ENCODE results near the gene PCDH19. TPM values are rescaled to one million over a fixed set of nuclear protein-coding genes. Genes with fewer than 3 reads are reported as not detected.

The PCDH19 gene
- total RNA-seq, 2 experiments from 2014 or later, result not detected

- no peaks in the 10 kb centered on the region for H3K36me3 Mint-ChIP-seq (ENCODE audit: low read depth)
- peaks cover 2% of the 10 kb centered on the region for H3K27me3 Mint-ChIP-seq
- ChIA-PET CTCF (no interaction called here), POLR2A (no interaction called here)
- H3K4me3 Mint-ChIP-seq, result no peak overlapping the region
- no peaks in the 10 kb centered on the region for H3K4me1 Mint-ChIP-seq (ENCODE audit: low read depth)
- DNase-seq (no peak), ATAC-seq (no peak)
- H3K9me3 Mint-ChIP-seq, result no peaks in the 10 kb centered on the region
- intact Hi-C loops (cut with micrococcal nuclease), result no loop called here
- no peak for TF ChIP-seq CTCF (IDR thresholded peaks at IDR 0.05)
- H3K27ac Mint-ChIP-seq, result no peak overlapping the region
These were observed 29.9 kb upstream of the PCDH19 start for GRCh38 chrX:100440006-100440405.

GRCh38 chrX:100435726-100436125, 25.7 kb upstream of the PCDH19 start:
- no peak overlapping the region for H3K4me3 Mint-ChIP-seq
- H3K9me3 Mint-ChIP-seq, result no peaks in the 10 kb centered on the region
- POLR2A ChIA-PET, result no interaction called here
- H3K27me3 Mint-ChIP-seq, result no peaks in the 10 kb centered on the region
- H3K36me3 Mint-ChIP-seq (ENCODE audit: low read depth), result no peaks in the 10 kb centered on the region
- CTCF ChIA-PET, result no interaction called here
- no peak overlapping the region for H3K27ac Mint-ChIP-seq
- no peaks in the 10 kb centered on the region for H3K4me1 Mint-ChIP-seq (ENCODE audit: low read depth)
- TF ChIP-seq CTCF (IDR thresholded peaks at IDR 0.05), result no peak
- ATAC-seq (no peak), DNase-seq (no peak)
- intact Hi-C loops (cut with micrococcal nuclease), result no loop called here

GRCh38 chrX:100424012-100424411, 13.9 kb upstream of the PCDH19 start:
- no peak overlapping the region for H3K4me3 Mint-ChIP-seq
- H3K27me3 Mint-ChIP-seq, result no peaks in the 10 kb centered on the region
- no peaks in the 10 kb centered on the region for H3K9me3 Mint-ChIP-seq
- no peak overlapping the region for H3K27ac Mint-ChIP-seq
- POLR2A ChIA-PET, result no interaction called here
- intact Hi-C loops (cut with micrococcal nuclease), result no loop called here
- ATAC-seq (no peak), DNase-seq (no peak)
- H3K4me1 Mint-ChIP-seq (ENCODE audit: low read depth), result no peaks in the 10 kb centered on the region
- CTCF ChIA-PET, result no interaction called here
- TF ChIP-seq CTCF (IDR thresholded peaks at IDR 0.05), result no peak
- H3K36me3 Mint-ChIP-seq (ENCODE audit: low read depth), result no peaks in the 10 kb centered on the region

- no peaks in the 10 kb centered on the region for H3K36me3 Mint-ChIP-seq (ENCODE audit: low read depth)
- no peak overlapping the region for H3K4me3 Mint-ChIP-seq
- peaks cover 3% of the 10 kb centered on the region for H3K27me3 Mint-ChIP-seq
- TF ChIP-seq CTCF (IDR thresholded peaks at IDR 0.05), result no peak
- POLR2A ChIA-PET, result no interaction called here
- intact Hi-C loops (cut with micrococcal nuclease), result no loop called here
- no peak for ATAC-seq
- CTCF ChIA-PET, result no interaction called here
- DNase-seq, result no peak
- H3K9me3 Mint-ChIP-seq, result no peaks in the 10 kb centered on the region
- no peaks in the 10 kb centered on the region for H3K4me1 Mint-ChIP-seq (ENCODE audit: low read depth)
- no peak overlapping the region for H3K27ac Mint-ChIP-seq
These were observed 8.5 kb upstream of the PCDH19 start for GRCh38 chrX:100418556-100418955.

GRCh38 chrX:100417681-100418080, 7.6 kb upstream of the PCDH19 start:
- no peaks in the 10 kb centered on the region for H3K4me1 Mint-ChIP-seq (ENCODE audit: low read depth)
- no peak overlapping the region for H3K4me3 Mint-ChIP-seq
- ATAC-seq (no peak), DNase-seq (no peak)
- H3K9me3 Mint-ChIP-seq, result no peaks in the 10 kb centered on the region
- CTCF ChIA-PET, result no interaction called here
- H3K27ac Mint-ChIP-seq, result no peak overlapping the region
- H3K27me3 Mint-ChIP-seq, result peaks cover 9% of the 10 kb centered on the region
- intact Hi-C loops (cut with micrococcal nuclease), result no loop called here
- no peaks in the 10 kb centered on the region for H3K36me3 Mint-ChIP-seq (ENCODE audit: low read depth)
- TF ChIP-seq CTCF (IDR thresholded peaks at IDR 0.05), result no peak
- POLR2A ChIA-PET, result no interaction called here

All from activated CD8-positive, alpha-beta T cell treated with anti-CD3 and anti-CD28 coated beads for 36 hours (primary cell).